K562 (cell line): ENCODE measurements around the gene ENO3. TPM values are rescaled to one million over a fixed set of nuclear protein-coding genes. Genes with fewer than 3 reads are reported as not detected.

ENCODE experiments used
- BRD9 ChIP-seq: fragments of 450-650 bp; IDR thresholded peaks from 2 replicates; pipeline ENCODE4 v1.6.1; 2018; ENCODE audit warnings: low read depth; ENCODE audit not compliant: partially characterized antibody
- CBX2 ChIP-seq: fragments of 200-600 bp; sonication (generic); IDR thresholded peaks from one replicate; pipeline ENCODE4 v1.6.1; 2012; ENCODE audit warnings: mild to moderate bottlenecking, low read length, inconsistent platforms; ENCODE audit not compliant: insufficient read depth, poor library complexity, severe bottlenecking
- DNMT1 ChIP-seq: fragments of 450-650 bp; IDR thresholded peaks from 2 replicates; pipeline ENCODE4 v1.6.1; 2016; ENCODE audit warnings: antibody characterized with exemption, mild to moderate bottlenecking
- EZH2 ChIP-seq: IDR thresholded peaks from 2 replicates; pipeline ENCODE4 v1.6.1; 2012; ENCODE audit warnings: low read depth, mild to moderate bottlenecking, inconsistent platforms, low read length, borderline replicate concordance
- KLF1 ChIP-seq: fragments of 450-650 bp; IDR thresholded peaks from 2 replicates; pipeline ENCODE4 v1.6.1; 2016; ENCODE audit warnings: missing genetic modification characterization, missing compliant biosample characterization
- NCOA1 ChIP-seq: fragments of 450-650 bp; IDR thresholded peaks from 2 replicates; pipeline ENCODE4 v1.6.1; 2016; ENCODE audit warnings: low read depth
- NONO ChIP-seq, 2 experiments: fragments of 200-400 bp in 1 of 2; fragments of 450-650 bp in 1 of 2; formaldehyde crosslinking in 1 of 2; IDR thresholded peaks; 2 replicates each; pipeline ENCODE4 v1.6.1; 2017; ENCODE audit warnings: low read depth in 2 of 2, mild to moderate bottlenecking in 2 of 2, moderate library complexity in 2 of 2, low read length in 1 of 2
- NR4A1 ChIP-seq, 2 experiments: fragments of 250-450 bp in 1 of 2; fragments of 450-650 bp in 1 of 2; sonication (Bioruptor Pico) in 1 of 2; IDR thresholded peaks; 2 replicates each; pipeline versions ENCODE4 v1.4.0 to v1.6.1; 2016 to 2020; ENCODE audit warnings: mild to moderate bottlenecking in 2 of 2, missing compliant biosample characterization in 1 of 2, missing genetic modification characterization in 1 of 2, moderate library complexity in 1 of 2
- POLR3G ChIP-seq: IDR thresholded peaks from 2 replicates; pipeline ENCODE4 v1.6.1; 2011; ENCODE audit not compliant: insufficient read length, insufficient replicate concordance; ENCODE audit errors: extremely low read depth
- PYGO2 ChIP-seq: fragments of 450-650 bp; IDR thresholded peaks from 2 replicates; pipeline ENCODE4 v1.6.1; 2016; ENCODE audit warnings: mild to moderate bottlenecking, missing genetic modification characterization, moderate library complexity, missing compliant biosample characterization
- RBM34 ChIP-seq: fragments of 200-400 bp; formaldehyde crosslinking; IDR thresholded peaks from 2 replicates; pipeline ENCODE4 v1.6.1; 2018; ENCODE audit warnings: low read length, borderline replicate concordance; ENCODE audit not compliant: insufficient read depth
- SETDB1 ChIP-seq: IDR thresholded peaks from one replicate; pipeline ENCODE4 v1.6.1; 2012; ENCODE audit warnings: low read length, control low read depth, inconsistent platforms
- SMAD1 ChIP-seq: fragments of 150-350 bp; IDR thresholded peaks from 2 replicates; pipeline ENCODE4 v1.6.1; 2014; ENCODE audit warnings: low read length, low read depth; ENCODE audit not compliant: partially characterized antibody
- SMARCB1 ChIP-seq: IDR thresholded peaks from 2 replicates; pipeline ENCODE4 v1.6.1; 2011; ENCODE audit warnings: improper control_type of control experiment, low read depth; ENCODE audit not compliant: insufficient read length
- ZNF224 ChIP-seq: sonication (generic); formaldehyde crosslinking; IDR thresholded peaks from 2 replicates; pipeline ENCODE4 v1.8.0; 2022; ENCODE audit warnings: mild to moderate bottlenecking, missing genetic modification reagents
- ZNF311 ChIP-seq: fragments of 250-450 bp; sonication (Bioruptor Pico); IDR thresholded peaks from 2 replicates; pipeline ENCODE4 v1.4.0; 2020; ENCODE audit warnings: mild to moderate bottlenecking, moderate library complexity
- polyA plus RNA-seq, 8 experiments: library from polyadenylated mRNA; depleted of rRNA in 4 of 8; stranded (reverse) in 5 of 8; unstranded in 3 of 8; fragments of >200 nt; fragmentation: Nextera tagmentation in 2 of 8; fragmentation: Illumina TruSeq in 1 of 8; extraction: Ambion mirVana in 2 of 8; extraction: Trizol in 1 of 8; gene quantifications; 2 replicates each; pipeline versions ENCODE4 v1.2.1 to v1.2.3, GENCODE V29; 2011 to 2014; ENCODE audit warnings: inconsistent platforms in 1 of 8, missing spikeins in 1 of 8
- total RNA-seq, 7 experiments: library from RNA; depleted of rRNA in 6 of 7; stranded (reverse); fragments of >200 nt in 6 of 7; fragmentation: Illumina TruSeq in 2 of 7; extraction: Trizol in 2 of 7; gene quantifications; 2 replicates each; pipeline versions ENCODE4 v1.2.1 to v1.2.3, GENCODE V29; 2011 to 2021; ENCODE audit warnings: low replicate concordance in 1 of 7
- TF ChIP-seq, protein P1 (sequence below): fragments of 200-800 bp; sonication (Bioruptor generic); IDR thresholded peaks from 2 replicates; pipeline ENCODE4 v1.6.1; 2016; ENCODE audit warnings: missing genetic modification characterization, missing compliant biosample characterization
- TF ChIP-seq, protein P2 (sequence below): sonication (generic); IDR thresholded peaks from 2 replicates; pipeline ENCODE4 v1.6.1; 2016
- TF ChIP-seq, protein P3 (sequence below): sonication (generic); formaldehyde crosslinking; IDR thresholded peaks from 2 replicates; pipeline ENCODE4 v1.8.0; 2022; ENCODE audit warnings: mild to moderate bottlenecking, missing genetic modification reagents
- TF ChIP-seq, protein P4 (sequence below): fragments of 250-450 bp; sonication (Bioruptor Pico); IDR thresholded peaks from 2 replicates; pipeline ENCODE4 v1.8.0; 2021; ENCODE audit warnings: borderline replicate concordance, mild to moderate bottlenecking, moderate library complexity; ENCODE audit not compliant: poor library complexity, severe bottlenecking

ENO3 gene
- total and polyA plus RNA-seq, 9 of the 15 experiments (the other 6 are each of a cell fraction or from before 2014, with no cell fraction given), result 5.7 to 17.2 (median 9.9) TPM

DNA sequence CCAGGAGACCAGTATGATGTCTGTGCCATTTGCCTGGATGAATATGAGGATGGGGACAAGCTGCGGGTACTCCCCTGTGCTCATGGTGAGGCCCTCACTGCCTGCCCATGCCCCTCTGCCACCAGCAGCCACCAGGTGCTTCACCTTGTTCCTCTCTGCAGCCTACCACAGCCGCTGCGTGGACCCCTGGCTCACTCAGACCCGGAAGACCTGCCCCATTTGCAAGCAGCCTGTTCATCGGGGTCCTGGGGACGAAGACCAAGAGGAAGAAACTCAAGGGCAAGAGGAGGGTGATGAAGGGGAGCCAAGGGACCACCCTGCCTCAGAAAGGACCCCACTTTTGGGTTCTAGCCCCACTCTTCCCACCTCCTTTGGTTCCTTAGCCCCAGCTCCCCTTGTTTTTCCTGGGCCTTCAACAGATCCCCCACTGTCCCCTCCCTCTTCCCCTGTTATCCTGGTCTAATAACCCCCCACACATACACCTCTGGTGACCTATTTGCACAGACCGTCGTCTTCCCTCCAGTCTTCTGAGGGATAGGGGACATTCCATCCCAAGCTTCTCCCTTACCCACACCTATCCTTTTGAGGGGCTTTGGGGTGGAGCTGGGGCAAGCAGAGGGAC is 6.3 kb upstream of the ENO3 start (continued):
- TF ChIP-seq SMARCB1 (no peak), PYGO2 (no peak), KLF1 (tag) (no peak), ZNF224 (CRISPR knock-in tag) (no peak), SETDB1 (no peak), RBM34 (no peak), SMAD1 (no peak), NONO (IDR thresholded peaks at IDR 0.05; ENCODE audit: low read depth in 2 of 2, low read length in 1 of 2) (no peak), NR4A1 (CRISPR knock-in tag; IDR thresholded peaks at IDR 0.05) (no peak), NR4A1 (tag; IDR thresholded peaks at IDR 0.05) (no peak), ZNF311 (CRISPR knock-in tag) (no peak), DNMT1 (no peak), BRD9 (no peak), NCOA1 (no peak), EZH2 (no peak), POLR3G (no peak), CBX2 (no peak)
- TF ChIP-seq, protein P1, sequence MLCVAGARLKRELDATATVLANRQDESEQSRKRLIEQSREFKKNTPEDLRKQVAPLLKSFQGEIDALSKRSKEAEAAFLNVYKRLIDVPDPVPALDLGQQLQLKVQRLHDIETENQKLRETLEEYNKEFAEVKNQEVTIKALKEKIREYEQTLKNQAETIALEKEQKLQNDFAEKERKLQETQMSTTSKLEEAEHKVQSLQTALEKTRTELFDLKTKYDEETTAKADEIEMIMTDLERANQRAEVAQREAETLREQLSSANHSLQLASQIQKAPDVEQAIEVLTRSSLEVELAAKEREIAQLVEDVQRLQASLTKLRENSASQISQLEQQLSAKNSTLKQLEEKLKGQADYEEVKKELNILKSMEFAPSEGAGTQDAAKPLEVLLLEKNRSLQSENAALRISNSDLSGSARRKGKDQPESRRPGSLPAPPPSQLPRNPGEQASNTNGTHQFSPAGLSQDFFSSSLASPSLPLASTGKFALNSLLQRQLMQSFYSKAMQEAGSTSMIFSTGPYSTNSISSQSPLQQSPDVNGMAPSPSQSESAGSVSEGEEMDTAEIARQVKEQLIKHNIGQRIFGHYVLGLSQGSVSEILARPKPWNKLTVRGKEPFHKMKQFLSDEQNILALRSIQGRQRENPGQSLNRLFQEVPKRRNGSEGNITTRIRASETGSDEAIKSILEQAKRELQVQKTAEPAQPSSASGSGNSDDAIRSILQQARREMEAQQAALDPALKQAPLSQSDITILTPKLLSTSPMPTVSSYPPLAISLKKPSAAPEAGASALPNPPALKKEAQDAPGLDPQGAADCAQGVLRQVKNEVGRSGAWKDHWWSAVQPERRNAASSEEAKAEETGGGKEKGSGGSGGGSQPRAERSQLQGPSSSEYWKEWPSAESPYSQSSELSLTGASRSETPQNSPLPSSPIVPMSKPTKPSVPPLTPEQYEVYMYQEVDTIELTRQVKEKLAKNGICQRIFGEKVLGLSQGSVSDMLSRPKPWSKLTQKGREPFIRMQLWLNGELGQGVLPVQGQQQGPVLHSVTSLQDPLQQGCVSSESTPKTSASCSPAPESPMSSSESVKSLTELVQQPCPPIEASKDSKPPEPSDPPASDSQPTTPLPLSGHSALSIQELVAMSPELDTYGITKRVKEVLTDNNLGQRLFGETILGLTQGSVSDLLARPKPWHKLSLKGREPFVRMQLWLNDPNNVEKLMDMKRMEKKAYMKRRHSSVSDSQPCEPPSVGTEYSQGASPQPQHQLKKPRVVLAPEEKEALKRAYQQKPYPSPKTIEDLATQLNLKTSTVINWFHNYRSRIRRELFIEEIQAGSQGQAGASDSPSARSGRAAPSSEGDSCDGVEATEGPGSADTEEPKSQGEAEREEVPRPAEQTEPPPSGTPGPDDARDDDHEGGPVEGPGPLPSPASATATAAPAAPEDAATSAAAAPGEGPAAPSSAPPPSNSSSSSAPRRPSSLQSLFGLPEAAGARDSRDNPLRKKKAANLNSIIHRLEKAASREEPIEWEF, result no peak
- TF ChIP-seq, protein P2, sequence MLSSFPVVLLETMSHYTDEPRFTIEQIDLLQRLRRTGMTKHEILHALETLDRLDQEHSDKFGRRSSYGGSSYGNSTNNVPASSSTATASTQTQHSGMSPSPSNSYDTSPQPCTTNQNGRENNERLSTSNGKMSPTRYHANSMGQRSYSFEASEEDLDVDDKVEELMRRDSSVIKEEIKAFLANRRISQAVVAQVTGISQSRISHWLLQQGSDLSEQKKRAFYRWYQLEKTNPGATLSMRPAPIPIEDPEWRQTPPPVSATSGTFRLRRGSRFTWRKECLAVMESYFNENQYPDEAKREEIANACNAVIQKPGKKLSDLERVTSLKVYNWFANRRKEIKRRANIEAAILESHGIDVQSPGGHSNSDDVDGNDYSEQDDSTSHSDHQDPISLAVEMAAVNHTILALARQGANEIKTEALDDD, result no peak
- TF ChIP-seq, protein P3, sequence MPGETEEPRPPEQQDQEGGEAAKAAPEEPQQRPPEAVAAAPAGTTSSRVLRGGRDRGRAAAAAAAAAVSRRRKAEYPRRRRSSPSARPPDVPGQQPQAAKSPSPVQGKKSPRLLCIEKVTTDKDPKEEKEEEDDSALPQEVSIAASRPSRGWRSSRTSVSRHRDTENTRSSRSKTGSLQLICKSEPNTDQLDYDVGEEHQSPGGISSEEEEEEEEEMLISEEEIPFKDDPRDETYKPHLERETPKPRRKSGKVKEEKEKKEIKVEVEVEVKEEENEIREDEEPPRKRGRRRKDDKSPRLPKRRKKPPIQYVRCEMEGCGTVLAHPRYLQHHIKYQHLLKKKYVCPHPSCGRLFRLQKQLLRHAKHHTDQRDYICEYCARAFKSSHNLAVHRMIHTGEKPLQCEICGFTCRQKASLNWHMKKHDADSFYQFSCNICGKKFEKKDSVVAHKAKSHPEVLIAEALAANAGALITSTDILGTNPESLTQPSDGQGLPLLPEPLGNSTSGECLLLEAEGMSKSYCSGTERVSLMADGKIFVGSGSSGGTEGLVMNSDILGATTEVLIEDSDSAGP (CRISPR knock-in tag), result no peak
- TF ChIP-seq, protein P4, sequence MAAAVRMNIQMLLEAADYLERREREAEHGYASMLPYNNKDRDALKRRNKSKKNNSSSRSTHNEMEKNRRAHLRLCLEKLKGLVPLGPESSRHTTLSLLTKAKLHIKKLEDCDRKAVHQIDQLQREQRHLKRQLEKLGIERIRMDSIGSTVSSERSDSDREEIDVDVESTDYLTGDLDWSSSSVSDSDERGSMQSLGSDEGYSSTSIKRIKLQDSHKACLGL (CRISPR knock-in tag), result no peak
